WTC11 (cell line): ENCODE data around the gene RYR3. TPM values are rescaled to one million over a fixed set of nuclear protein-coding genes. Genes with fewer than 3 reads are reported as not detected.

Experiments
- ATAC-seq: fragments of 200-7000 bp; cut with Tn5 transposase; 2 replicates; pipeline ENCODE4 v1.10.0; 2021; ENCODE audit warnings: mild to moderate bottlenecking, moderate library complexity
- CTCF ChIA-PET: fragments of 300-600 bp; sonication (Branson Sonifier 250); formaldehyde crosslinking; loops from one replicate; lab custom pipeline; 2021; ENCODE audit warnings: antibody characterized with exemption; lab: Charles Lee
- POLR2A ChIA-PET: fragments of 350-600 bp; sonication (Branson Sonifier 250); formaldehyde crosslinking; loops from one replicate; lab custom pipeline; 2021; ENCODE audit warnings: antibody characterized with exemption; lab: Charles Lee
- DNase-seq: peaks from one replicate; pipeline ENCODE4 v3.0.0; 2021; ENCODE audit warnings: low spot score
- H3K27ac Mint-ChIP-seq: 2 replicates; pipeline ENCODE4 v1.8.0; 2021; ENCODE audit warnings: mixed read lengths
- H3K27me3 Mint-ChIP-seq: 2 replicates; pipeline ENCODE4 v1.8.0; 2021; ENCODE audit warnings: low read depth, mild to moderate bottlenecking, moderate library complexity, mixed read lengths
- H3K36me3 Mint-ChIP-seq: 2 replicates; pipeline ENCODE4 v1.8.0; 2021; ENCODE audit warnings: mixed read lengths
- H3K4me1 Mint-ChIP-seq: 2 replicates; pipeline ENCODE4 v1.8.0; 2022; ENCODE audit warnings: mixed read lengths
- H3K4me3 Mint-ChIP-seq: 2 replicates; pipeline ENCODE4 v1.8.0; 2021; ENCODE audit warnings: mild to moderate bottlenecking, moderate library complexity, mixed read lengths
- H3K9me3 Mint-ChIP-seq: 2 replicates; pipeline ENCODE4 v1.8.0; 2021; ENCODE audit warnings: mixed read lengths
- ATF6 ChIP-seq: sonication (generic); formaldehyde crosslinking; IDR thresholded peaks from 2 replicates; pipeline ENCODE4 v1.8.1; 2023; ENCODE audit warnings: mild to moderate bottlenecking, missing genetic modification reagents
- CREB1 ChIP-seq: sonication (generic); formaldehyde crosslinking; IDR thresholded peaks from 2 replicates; pipeline ENCODE4 v1.8.0; 2023; ENCODE audit warnings: mild to moderate bottlenecking, missing genetic modification reagents
- E2F4 ChIP-seq: sonication (generic); formaldehyde crosslinking; IDR thresholded peaks from 2 replicates; pipeline ENCODE4 v1.8.1; 2022; ENCODE audit warnings: low read depth, mild to moderate bottlenecking, moderate library complexity, missing genetic modification reagents, borderline replicate concordance
- EMX1 ChIP-seq: fragments of 250-450 bp; sonication (Bioruptor Pico); IDR thresholded peaks from 2 replicates; pipeline ENCODE4 v1.8.0; 2021; ENCODE audit warnings: mild to moderate bottlenecking
- JAZF1 ChIP-seq: fragments of 250-450 bp; sonication (Bioruptor Pico); IDR thresholded peaks from 2 replicates; pipeline ENCODE4 v1.9.0; 2021; ENCODE audit warnings: moderate library complexity, mild to moderate bottlenecking, inconsistent platforms
- MXD4 ChIP-seq: fragments of 250-450 bp; sonication (Bioruptor Pico); IDR thresholded peaks from 2 replicates; pipeline ENCODE4 v1.8.0; 2021; ENCODE audit warnings: mild to moderate bottlenecking, moderate library complexity, borderline replicate concordance
- NR1H2 ChIP-seq: sonication (generic); formaldehyde crosslinking; IDR thresholded peaks from 2 replicates; pipeline ENCODE4 v1.9.0; 2021; ENCODE audit warnings: mild to moderate bottlenecking, moderate library complexity, missing genetic modification reagents
- RELA ChIP-seq: sonication (generic); formaldehyde crosslinking; IDR thresholded peaks from 2 replicates; pipeline ENCODE4 v1.8.1; 2022; ENCODE audit warnings: missing genetic modification reagents, mild to moderate bottlenecking, borderline replicate concordance
- SOX15 ChIP-seq: fragments of 250-450 bp; sonication (Bioruptor Pico); IDR thresholded peaks from 2 replicates; pipeline ENCODE4 v1.9.0; 2021; ENCODE audit warnings: mild to moderate bottlenecking
- TCF7 ChIP-seq: sonication (generic); formaldehyde crosslinking; IDR thresholded peaks from 2 replicates; pipeline ENCODE4 v1.8.0; 2022; ENCODE audit warnings: mild to moderate bottlenecking, low read depth, missing genetic modification reagents, moderate library complexity
- USF2 ChIP-seq: sonication (generic); formaldehyde crosslinking; IDR thresholded peaks from 2 replicates; pipeline ENCODE4 v1.8.1; 2023; ENCODE audit warnings: mild to moderate bottlenecking, missing genetic modification reagents, moderate library complexity
- ZNF121 ChIP-seq: sonication (generic); formaldehyde crosslinking; IDR thresholded peaks from 2 replicates; pipeline ENCODE4 v1.8.0; 2023; ENCODE audit warnings: missing genetic modification reagents
- ZNF219 ChIP-seq: sonication (generic); formaldehyde crosslinking; IDR thresholded peaks from 2 replicates; pipeline ENCODE4 v1.8.0; 2023; ENCODE audit warnings: missing genetic modification reagents, mild to moderate bottlenecking, borderline replicate concordance
- ZNF232 ChIP-seq: sonication (generic); formaldehyde crosslinking; IDR thresholded peaks from 2 replicates; pipeline ENCODE4 v1.8.0; 2022; ENCODE audit warnings: mild to moderate bottlenecking, missing genetic modification reagents
- ZNF317 ChIP-seq: sonication (generic); formaldehyde crosslinking; IDR thresholded peaks from 2 replicates; pipeline ENCODE4 v1.8.1; 2023; ENCODE audit warnings: low read depth, mild to moderate bottlenecking, moderate library complexity, missing genetic modification reagents, borderline replicate concordance
- ZNF396 ChIP-seq: fragments of 250-450 bp; sonication (Bioruptor Pico); IDR thresholded peaks from 2 replicates; pipeline ENCODE4 v1.8.0; 2021; ENCODE audit warnings: mild to moderate bottlenecking, moderate library complexity, borderline replicate concordance
- ZNF423 ChIP-seq: fragments of 250-450 bp; sonication (Bioruptor Pico); IDR thresholded peaks from 2 replicates; pipeline ENCODE4 v2.1.2; 2022; ENCODE audit warnings: mild to moderate bottlenecking, moderate library complexity
- ZNF532 ChIP-seq: fragments of 250-450 bp; sonication (Bioruptor Pico); IDR thresholded peaks from 2 replicates; pipeline ENCODE4 v1.9.0; 2021; ENCODE audit warnings: mild to moderate bottlenecking, borderline replicate concordance
- ZNF671 ChIP-seq: fragments of 250-450 bp; sonication (Bioruptor Pico); IDR thresholded peaks from 2 replicates; pipeline ENCODE4 v1.8.0; 2021; ENCODE audit warnings: mild to moderate bottlenecking
- total RNA-seq: library from RNA; stranded (reverse); gene quantifications from 3 replicates; pipeline ENCODE4 v1.2.3, GENCODE V29; 2021
- TF ChIP-seq, protein P1 (sequence below): sonication (generic); formaldehyde crosslinking; IDR thresholded peaks from 2 replicates; pipeline ENCODE4 v1.8.1; 2022; ENCODE audit warnings: missing genetic modification reagents, borderline replicate concordance
- TF ChIP-seq, protein P2 (sequence below): sonication (generic); formaldehyde crosslinking; IDR thresholded peaks from 2 replicates; pipeline ENCODE4 v1.8.0; 2023; ENCODE audit warnings: mild to moderate bottlenecking, missing genetic modification reagents

The RYR3 gene
- total RNA-seq, 1 experiment from 2014 or later, result 1.4 TPM

GRCh38 chr15:33526532-33526931 lies 215.8 kb downstream of the RYR3 start:
- no peak for DNase-seq
- CTCF ChIA-PET, result interaction anchor here (1.2 kb wide), 1 partner anchor 175 kb away, joined by 3 read pairs; no protein-coding TSS in a partner anchor
- POLR2A ChIA-PET, result interaction anchor here (0.6 kb wide), 1 partner anchor 72 kb away, joined by 3 read pairs; no protein-coding TSS in a partner anchor
- H3K27ac Mint-ChIP-seq, result no peak overlapping the region
- H3K27me3 Mint-ChIP-seq, result no peaks in the 10 kb centered on the region
- ATAC-seq, result no peak
- H3K36me3 Mint-ChIP-seq, result peaks cover 2% of the 10 kb centered on the region; the same call in 1 of the 2 replicates
- no peak overlapping the region for H3K4me3 Mint-ChIP-seq
- no peaks in the 10 kb centered on the region for H3K4me1 Mint-ChIP-seq
- no peak for TF ChIP-seq ZNF423 (CRISPR knock-in tag)
- TF ChIP-seq E2F4 (CRISPR knock-in tag), result no peak
- TF ChIP-seq ZNF532 (CRISPR knock-in tag), result no peak
- TF ChIP-seq USF2 (CRISPR knock-in tag), result no peak
- TF ChIP-seq CREB1, result no peak
- no peak for TF ChIP-seq ZNF396
- TF ChIP-seq ZNF317, result no peak
- TF ChIP-seq ATF6 (CRISPR knock-in tag), result no peak
- no peak for TF ChIP-seq ZNF121 (CRISPR knock-in tag)
- no peak for TF ChIP-seq EMX1 (CRISPR knock-in tag)
- no peak for TF ChIP-seq MXD4 (CRISPR knock-in tag)
- no peak for TF ChIP-seq ZNF219 (CRISPR knock-in tag)
- TF ChIP-seq JAZF1 (CRISPR knock-in tag), result no peak
- TF ChIP-seq, protein P1, sequence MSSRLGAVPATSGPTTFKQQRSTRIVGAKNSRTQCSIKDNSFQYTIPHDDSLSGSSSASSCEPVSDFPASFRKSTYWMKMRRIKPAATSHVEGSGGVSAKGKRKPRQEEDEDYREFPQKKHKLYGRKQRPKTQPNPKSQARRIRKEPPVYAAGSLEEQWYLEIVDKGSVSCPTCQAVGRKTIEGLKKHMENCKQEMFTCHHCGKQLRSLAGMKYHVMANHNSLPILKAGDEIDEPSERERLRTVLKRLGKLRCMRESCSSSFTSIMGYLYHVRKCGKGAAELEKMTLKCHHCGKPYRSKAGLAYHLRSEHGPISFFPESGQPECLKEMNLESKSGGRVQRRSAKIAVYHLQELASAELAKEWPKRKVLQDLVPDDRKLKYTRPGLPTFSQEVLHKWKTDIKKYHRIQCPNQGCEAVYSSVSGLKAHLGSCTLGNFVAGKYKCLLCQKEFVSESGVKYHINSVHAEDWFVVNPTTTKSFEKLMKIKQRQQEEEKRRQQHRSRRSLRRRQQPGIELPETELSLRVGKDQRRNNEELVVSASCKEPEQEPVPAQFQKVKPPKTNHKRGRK (CRISPR knock-in tag), result no peak
- peaks cover 6% of the 10 kb centered on the region for H3K9me3 Mint-ChIP-seq

GRCh38 chr15:33533197-33533596 lies 222.4 kb downstream of the RYR3 start:
- Mint-ChIP-seq H3K9me3 (no peaks in the 10 kb centered on the region), H3K36me3 (no peaks in the 10 kb centered on the region), H3K4me1 (peaks cover 3% of the 10 kb centered on the region), H3K27me3 (no peaks in the 10 kb centered on the region; the same call in 1 of the 2 replicates), H3K27ac (0 out of 2 replicates have a peak overlapping the region, but pooled peaks have one; percentile 2), H3K4me3 (no peak overlapping the region)
- ATAC-seq (no peak), DNase-seq (peak; percentile 16)
- POLR2A ChIA-PET, result no interaction called here
- CTCF ChIA-PET, result no interaction called here
- TF ChIP-seq, protein P1 (CRISPR knock-in tag), result no peak
- TF ChIP-seq ZNF671, result no peak
- TF ChIP-seq, protein P2, sequence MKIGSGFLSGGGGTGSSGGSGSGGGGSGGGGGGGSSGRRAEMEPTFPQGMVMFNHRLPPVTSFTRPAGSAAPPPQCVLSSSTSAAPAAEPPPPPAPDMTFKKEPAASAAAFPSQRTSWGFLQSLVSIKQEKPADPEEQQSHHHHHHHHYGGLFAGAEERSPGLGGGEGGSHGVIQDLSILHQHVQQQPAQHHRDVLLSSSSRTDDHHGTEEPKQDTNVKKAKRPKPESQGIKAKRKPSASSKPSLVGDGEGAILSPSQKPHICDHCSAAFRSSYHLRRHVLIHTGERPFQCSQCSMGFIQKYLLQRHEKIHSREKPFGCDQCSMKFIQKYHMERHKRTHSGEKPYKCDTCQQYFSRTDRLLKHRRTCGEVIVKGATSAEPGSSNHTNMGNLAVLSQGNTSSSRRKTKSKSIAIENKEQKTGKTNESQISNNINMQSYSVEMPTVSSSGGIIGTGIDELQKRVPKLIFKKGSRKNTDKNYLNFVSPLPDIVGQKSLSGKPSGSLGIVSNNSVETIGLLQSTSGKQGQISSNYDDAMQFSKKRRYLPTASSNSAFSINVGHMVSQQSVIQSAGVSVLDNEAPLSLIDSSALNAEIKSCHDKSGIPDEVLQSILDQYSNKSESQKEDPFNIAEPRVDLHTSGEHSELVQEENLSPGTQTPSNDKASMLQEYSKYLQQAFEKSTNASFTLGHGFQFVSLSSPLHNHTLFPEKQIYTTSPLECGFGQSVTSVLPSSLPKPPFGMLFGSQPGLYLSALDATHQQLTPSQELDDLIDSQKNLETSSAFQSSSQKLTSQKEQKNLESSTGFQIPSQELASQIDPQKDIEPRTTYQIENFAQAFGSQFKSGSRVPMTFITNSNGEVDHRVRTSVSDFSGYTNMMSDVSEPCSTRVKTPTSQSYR (CRISPR knock-in tag), result no peak
- TF ChIP-seq NR1H2 (CRISPR knock-in tag), result no peak
- no peak for TF ChIP-seq ZNF317
- TF ChIP-seq ZNF232 (CRISPR knock-in tag), result no peak
- TF ChIP-seq RELA (CRISPR knock-in tag), result no peak
- no peak for TF ChIP-seq SOX15 (CRISPR knock-in tag)
- TF ChIP-seq TCF7, result no peak
